Lower leg skin (tissue), 4 donors: ENCODE measurements around the gene CNOT10. TPM values are rescaled to one million over a fixed set of nuclear protein-coding genes. Genes with fewer than 3 reads are reported as not detected.
"Not testable (repeated sequence)": the region's sequence is repeated elsewhere in the genome, so short reads cannot be mapped to it uniquely, and the experiment has no call there.

Experiments
- DNase-seq, 2 donors: peaks; one replicate each; pipeline ENCODE4 v3.0.0-alpha.2; 2019; ENCODE audit warnings: low spot score in 2 of 2
- H3K4me3 ChIP-seq: fragments of 200-600 bp; sonication (generic); 2 replicates; pipeline ENCODE4 v1.5.1; 2017; ENCODE audit warnings: mild to moderate bottlenecking, low read depth; ENCODE audit not compliant: poor library complexity, severe bottlenecking
- POLR2A ChIP-seq, 2 donors: fragments of 450-650 bp; IDR thresholded peaks; one replicate each; pipeline ENCODE4 v1.6.1; 2016 to 2017; ENCODE audit warnings: antibody characterized with exemption in 2 of 2, mild to moderate bottlenecking in 1 of 2, moderate library complexity in 1 of 2
- WGBS, 2 donors: methylation state at CpG; one replicate each; pipeline ENCODE4 v1.1.5; 2018; 5-methylcytosine and 5-hydroxymethylcytosine counted together
- intact Hi-C: fragments of 100-400 bp; cut with DNase I; formaldehyde crosslinking; loops from one replicate; pipeline ENCODE4 v1.15.0; 2023; ENCODE audit warnings: low total_unique reads
- total RNA-seq, 4 donors: library from RNA; depleted of rRNA; stranded (reverse); fragments of >200 nt; gene quantifications; one replicate each; pipeline ENCODE4 v1.1.0, GENCODE V29; 2016
- TF ChIP-seq, protein P1 (sequence below), 3 donors: fragments of 450-650 bp; IDR thresholded peaks; one replicate each; pipeline ENCODE4 v1.5.1; 2016; ENCODE audit warnings: antibody characterized with exemption in 3 of 3, mild to moderate bottlenecking in 3 of 3, moderate library complexity in 2 of 3

The CNOT10 gene
- total RNA-seq, 4 donors from 2014 or later = 22.2 to 28.2 (median 24.0) TPM

DNA sequence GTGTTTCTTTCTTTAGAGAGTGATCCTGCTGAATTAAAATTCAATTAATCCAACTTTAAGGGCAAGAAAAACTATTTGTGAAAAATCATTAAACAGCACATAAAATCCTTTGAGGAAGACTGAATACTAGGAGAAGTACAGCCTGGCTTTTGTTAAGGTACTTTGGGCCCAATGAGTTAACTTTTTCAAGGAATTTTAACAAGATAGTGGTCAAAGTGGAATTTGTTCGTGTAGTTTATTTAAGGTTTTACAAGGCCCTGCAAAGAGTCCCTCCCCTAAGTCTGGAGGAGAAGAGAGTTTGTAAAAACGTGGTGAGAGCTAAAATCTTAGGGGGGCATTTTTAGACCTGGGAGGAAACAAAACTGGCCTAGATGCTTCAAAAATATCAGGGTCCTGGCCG lies 106.8 kb downstream of the CNOT10 start:
- no peak overlapping the region for H3K4me3 ChIP-seq
- TF ChIP-seq, protein P1, sequence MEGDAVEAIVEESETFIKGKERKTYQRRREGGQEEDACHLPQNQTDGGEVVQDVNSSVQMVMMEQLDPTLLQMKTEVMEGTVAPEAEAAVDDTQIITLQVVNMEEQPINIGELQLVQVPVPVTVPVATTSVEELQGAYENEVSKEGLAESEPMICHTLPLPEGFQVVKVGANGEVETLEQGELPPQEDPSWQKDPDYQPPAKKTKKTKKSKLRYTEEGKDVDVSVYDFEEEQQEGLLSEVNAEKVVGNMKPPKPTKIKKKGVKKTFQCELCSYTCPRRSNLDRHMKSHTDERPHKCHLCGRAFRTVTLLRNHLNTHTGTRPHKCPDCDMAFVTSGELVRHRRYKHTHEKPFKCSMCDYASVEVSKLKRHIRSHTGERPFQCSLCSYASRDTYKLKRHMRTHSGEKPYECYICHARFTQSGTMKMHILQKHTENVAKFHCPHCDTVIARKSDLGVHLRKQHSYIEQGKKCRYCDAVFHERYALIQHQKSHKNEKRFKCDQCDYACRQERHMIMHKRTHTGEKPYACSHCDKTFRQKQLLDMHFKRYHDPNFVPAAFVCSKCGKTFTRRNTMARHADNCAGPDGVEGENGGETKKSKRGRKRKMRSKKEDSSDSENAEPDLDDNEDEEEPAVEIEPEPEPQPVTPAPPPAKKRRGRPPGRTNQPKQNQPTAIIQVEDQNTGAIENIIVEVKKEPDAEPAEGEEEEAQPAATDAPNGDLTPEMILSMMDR (IDR thresholded peaks at IDR 0.05) = no peak
- no peak for TF ChIP-seq POLR2A (IDR thresholded peaks at IDR 0.05)
- WGBS, 2 donors = 62 to 69% methylated on average over 3 of the region's 3 CpGs
- intact Hi-C loops = no loop called here
- no peak for DNase-seq

DNA sequence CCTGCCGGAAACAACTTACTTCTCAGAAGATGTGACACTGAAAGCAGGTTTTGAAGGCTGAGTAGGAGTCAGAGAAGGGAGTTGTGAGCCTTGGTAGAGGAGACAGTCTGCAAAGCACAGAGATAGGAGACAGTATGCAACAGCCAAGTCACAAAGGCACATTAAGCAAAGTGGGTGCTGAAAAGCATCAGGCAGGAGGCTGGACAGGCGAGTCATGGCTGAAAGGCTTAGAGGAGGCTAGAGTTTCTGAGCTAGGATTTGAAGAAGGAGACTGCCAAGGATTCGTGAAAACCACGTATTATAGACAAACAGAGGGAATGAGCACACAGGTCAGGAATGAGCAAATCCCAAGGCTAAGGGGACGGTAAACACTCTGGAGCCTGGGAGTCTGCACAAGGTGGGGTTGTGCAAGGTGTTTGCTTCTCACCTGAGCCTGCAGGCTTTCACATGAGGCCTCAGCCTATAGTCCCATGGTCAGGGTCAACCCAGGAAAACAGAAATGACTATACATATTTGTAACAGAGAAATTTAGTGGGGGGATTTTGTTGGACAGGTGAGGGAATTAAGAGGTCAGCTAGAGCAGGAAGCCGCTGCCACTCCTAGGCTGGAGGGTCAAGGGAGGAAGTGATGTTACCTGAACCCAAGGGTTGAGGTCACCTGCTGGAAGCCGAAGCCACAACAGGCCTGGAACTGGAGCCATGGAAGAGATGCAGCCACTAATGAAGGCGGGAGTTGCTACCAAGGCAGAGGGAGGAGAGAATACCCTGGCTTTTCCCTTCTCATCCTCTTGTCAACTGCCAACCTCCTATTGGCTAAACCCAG lies 109.7 kb downstream of the CNOT10 start:
- no peak overlapping the region for H3K4me3 ChIP-seq
- WGBS, 2 donors = 85% methylated on average over 8 of the region's 8 CpGs
- TF ChIP-seq POLR2A (IDR thresholded peaks at IDR 0.05) = no peak
- TF ChIP-seq, protein P1 (IDR thresholded peaks at IDR 0.05) = no peak
- no peak for DNase-seq
- intact Hi-C loops = no loop called here

DNA sequence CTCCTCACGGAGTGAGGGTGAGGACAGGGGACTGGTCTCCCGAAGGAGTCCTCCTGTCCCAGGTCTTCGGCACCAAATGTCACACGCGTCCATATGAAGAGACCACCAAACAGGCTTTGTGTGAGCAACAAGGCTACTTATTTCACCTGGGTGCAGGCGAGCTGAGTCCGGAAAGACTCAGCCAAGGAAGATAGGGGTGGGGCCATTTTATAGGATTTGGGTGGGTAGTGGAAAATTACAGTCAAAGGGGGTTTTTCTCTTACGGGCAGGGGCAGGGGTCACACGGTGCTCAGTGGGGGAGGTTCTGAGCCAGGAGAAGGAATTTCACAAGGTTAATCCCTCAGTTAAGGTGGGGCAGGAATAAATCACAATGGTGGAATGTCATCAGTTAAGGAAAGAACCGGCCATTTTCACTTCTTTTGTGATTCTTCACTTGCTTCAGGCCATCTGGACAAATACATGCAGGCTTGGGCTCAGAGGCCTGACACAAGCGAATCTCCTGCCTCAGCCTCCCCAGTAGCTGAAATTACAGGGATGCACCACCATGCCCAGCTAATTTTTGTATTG lies 111.5 kb downstream of the CNOT10 start:
- intact Hi-C loops = not testable (repeated sequence)

DNA sequence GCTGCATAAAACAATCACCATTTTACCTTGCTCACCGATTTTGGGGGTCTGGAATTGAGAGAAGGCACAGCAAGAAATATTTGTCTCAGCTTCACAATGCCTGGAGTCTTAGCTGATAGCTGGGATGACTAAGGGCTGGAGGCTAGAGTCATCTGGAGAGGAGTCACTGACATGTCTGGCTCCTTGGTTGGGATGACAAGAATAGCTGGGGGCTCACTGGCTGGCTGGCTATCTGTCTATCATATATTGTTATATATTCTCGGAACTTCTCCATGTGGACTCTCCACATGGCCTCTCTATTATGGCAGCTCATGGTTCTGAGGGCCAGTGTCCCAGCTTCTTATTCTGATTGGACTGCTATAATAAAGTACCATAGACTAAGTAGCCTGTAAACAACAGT lies 112.8 kb downstream of the CNOT10 start:
- no peak for TF ChIP-seq POLR2A (IDR thresholded peaks at IDR 0.05)
- TF ChIP-seq, protein P1 (IDR thresholded peaks at IDR 0.05) = no peak
- no peak overlapping the region for H3K4me3 ChIP-seq
- no peak for DNase-seq
- WGBS, 2 donors = 87 to 90% methylated on average over 2 of the region's 2 CpGs
- intact Hi-C loops = no loop called here

More for the DNA sequence above, 111.5 kb downstream of the CNOT10 start:
- WGBS, 2 donors = 80 to 82% methylated on average over 11 of the region's 11 CpGs
- not testable (repeated sequence) for H3K4me3 ChIP-seq, DNase-seq

DNA sequence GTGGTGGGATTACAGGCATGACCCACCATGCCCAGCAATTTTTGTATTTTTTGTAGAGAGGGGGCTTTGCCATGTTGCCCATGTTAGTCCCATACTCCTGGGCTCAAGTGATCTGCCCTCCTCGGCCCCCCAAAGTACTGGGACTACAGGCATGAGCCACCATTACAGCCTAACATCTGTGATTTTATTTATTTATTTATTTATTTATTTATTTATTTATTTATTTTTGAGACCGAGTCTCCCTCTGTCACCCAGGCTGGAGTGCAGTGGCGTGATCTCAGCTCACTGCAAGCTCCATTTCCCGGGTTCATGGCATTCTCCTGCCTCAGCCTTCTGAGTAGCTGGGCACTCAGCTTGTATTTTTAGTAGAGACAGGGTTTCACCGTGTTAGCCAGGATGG lies 116.5 kb downstream of the CNOT10 start:
- H3K4me3 ChIP-seq, DNase-seq, intact Hi-C loops: not testable (repeated sequence)
- 96 to 97% methylated on average over 5 of the region's 5 CpGs for WGBS, 2 donors

DNA sequence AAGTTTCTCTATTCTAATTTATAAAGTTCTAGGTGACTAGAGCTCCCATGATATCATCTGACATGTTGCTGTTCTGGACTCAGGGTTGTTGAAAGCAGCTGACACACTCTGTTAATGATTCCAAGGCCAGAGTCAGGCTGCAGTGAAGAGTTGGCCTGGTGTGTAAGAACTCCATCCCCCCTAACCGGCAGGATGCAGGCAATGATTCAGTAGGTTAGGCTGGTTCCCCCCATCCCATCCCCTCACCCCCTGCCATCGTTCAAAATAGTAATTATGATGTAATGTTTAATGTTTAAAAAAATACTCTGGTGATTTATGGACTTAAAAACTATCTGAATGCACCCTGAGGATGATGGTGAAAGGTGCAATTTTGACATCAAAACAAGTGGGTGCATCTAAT lies 128.2 kb downstream of the CNOT10 start:
- no peak overlapping the region for H3K4me3 ChIP-seq
- DNase-seq = peak in 1 of 2 donors; percentile 13
- 8 to 20% methylated on average over 2 of the region's 2 CpGs for WGBS, 2 donors

More for the DNA sequence above, 128.2 kb downstream of the CNOT10 start:
- TF ChIP-seq POLR2A (IDR thresholded peaks at IDR 0.05) = no peak
- TF ChIP-seq, protein P1 (IDR thresholded peaks at IDR 0.05) = no peak
- intact Hi-C loops = no loop called here
